PFSK-1 (cell line): ENCODE data around the gene NTN3.

Source experiments
- POLR2AphosphoS5 ChIP-seq: IDR thresholded peaks from 2 replicates; pipeline ENCODE4 v1.6.1; 2012; ENCODE audit warnings: low read depth, mild to moderate bottlenecking, control low read depth, low read length, moderate library complexity
- SIN3A ChIP-seq: IDR thresholded peaks from 2 replicates; pipeline ENCODE4 v1.6.1; 2012; ENCODE audit warnings: mild to moderate bottlenecking, low read length, moderate library complexity, borderline replicate concordance; ENCODE audit not compliant: insufficient read depth
- TAF1 ChIP-seq: IDR thresholded peaks from 2 replicates; pipeline ENCODE4 v1.6.1; 2012; ENCODE audit warnings: low read length, control low read depth, borderline replicate concordance; ENCODE audit not compliant: insufficient read depth
- TF ChIP-seq, protein P1 (sequence below), 2 experiments: IDR thresholded peaks; 2 replicates each; pipeline versions ENCODE4 v1.6.1 to v1.8.0; 2011 to 2012; ENCODE audit warnings: low read depth in 2 of 2, low read length in 2 of 2, control low read depth in 1 of 2, inconsistent platforms in 1 of 2, mild to moderate bottlenecking in 1 of 2, moderate library complexity in 1 of 2; ENCODE audit not compliant: insufficient read depth in 1 of 2

DNA sequence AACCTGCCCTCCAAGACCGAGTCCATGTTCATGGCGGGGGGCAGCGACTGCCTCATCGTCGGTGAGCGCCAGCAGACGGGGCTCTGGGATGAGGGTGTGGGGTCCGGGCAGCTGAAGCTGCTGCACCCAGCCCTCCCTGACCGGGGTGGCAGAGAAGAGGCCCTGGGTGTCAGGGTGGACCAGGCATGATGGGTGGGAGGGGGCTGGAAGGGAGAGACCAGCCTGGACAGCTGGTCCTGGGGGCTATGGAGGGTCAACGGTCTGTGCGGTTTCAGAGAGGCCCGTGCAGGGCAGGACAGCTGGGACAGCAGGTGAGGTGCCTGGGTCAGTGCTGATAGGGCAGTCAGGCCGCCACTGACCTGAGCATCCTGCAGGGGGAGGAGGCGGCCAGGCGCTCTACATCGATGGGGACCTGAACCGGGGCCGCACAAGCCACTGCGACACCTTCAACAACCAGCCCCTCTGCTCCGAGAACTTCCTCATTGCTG, 29.4 kb downstream of the NTN3 start:
- TF ChIP-seq SIN3A, result no peak
- TF ChIP-seq, protein P1, sequence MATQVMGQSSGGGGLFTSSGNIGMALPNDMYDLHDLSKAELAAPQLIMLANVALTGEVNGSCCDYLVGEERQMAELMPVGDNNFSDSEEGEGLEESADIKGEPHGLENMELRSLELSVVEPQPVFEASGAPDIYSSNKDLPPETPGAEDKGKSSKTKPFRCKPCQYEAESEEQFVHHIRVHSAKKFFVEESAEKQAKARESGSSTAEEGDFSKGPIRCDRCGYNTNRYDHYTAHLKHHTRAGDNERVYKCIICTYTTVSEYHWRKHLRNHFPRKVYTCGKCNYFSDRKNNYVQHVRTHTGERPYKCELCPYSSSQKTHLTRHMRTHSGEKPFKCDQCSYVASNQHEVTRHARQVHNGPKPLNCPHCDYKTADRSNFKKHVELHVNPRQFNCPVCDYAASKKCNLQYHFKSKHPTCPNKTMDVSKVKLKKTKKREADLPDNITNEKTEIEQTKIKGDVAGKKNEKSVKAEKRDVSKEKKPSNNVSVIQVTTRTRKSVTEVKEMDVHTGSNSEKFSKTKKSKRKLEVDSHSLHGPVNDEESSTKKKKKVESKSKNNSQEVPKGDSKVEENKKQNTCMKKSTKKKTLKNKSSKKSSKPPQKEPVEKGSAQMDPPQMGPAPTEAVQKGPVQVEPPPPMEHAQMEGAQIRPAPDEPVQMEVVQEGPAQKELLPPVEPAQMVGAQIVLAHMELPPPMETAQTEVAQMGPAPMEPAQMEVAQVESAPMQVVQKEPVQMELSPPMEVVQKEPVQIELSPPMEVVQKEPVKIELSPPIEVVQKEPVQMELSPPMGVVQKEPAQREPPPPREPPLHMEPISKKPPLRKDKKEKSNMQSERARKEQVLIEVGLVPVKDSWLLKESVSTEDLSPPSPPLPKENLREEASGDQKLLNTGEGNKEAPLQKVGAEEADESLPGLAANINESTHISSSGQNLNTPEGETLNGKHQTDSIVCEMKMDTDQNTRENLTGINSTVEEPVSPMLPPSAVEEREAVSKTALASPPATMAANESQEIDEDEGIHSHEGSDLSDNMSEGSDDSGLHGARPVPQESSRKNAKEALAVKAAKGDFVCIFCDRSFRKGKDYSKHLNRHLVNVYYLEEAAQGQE (IDR thresholded peaks at IDR 0.05; ENCODE audit: insufficient read depth in 1 of 2, low read depth in 2 of 2, low read length in 2 of 2), result no peak
- no peak for TF ChIP-seq POLR2AphosphoS5
- TF ChIP-seq TAF1, result no peak
